Measurements from ENCODE around the gene LTF. TPM values are rescaled to one million over a fixed set of nuclear protein-coding genes. Genes with fewer than 3 reads are reported as not detected.

Gene LTF
- total RNA-seq, 1 donor from 2014 or later: not detected

DNA sequence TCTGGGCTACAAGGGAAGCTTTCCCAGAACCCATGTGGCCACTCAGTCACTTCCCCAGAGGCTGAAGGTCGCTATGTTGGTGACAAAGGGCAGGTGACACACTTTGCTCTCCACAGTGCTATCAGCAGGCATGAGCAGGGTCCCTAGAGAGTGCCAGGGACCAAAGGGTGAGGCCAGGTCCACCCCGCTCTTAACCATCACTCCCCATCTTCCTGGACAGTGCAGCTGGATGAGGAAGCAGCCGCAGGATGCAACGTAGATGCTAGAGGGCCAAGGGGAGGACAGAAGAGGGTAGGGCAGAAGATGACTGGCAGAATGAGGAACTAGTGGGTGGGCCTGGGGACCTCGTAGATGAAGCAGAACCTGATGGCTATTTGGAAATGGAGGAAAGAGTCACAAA, 13.6 kb upstream of the LTF start:
- TF ChIP-seq CTCF (IDR thresholded peaks at IDR 0.05; ENCODE audit: insufficient read depth, low read length, poor library complexity, severe bottlenecking): no peak
- H3K36me3 ChIP-seq (ENCODE audit: control insufficient read depth, insufficient read depth, low read length): no peaks in the 10 kb centered on the region
- no peak overlapping the region for H3K4me3 ChIP-seq (ENCODE audit: low read depth, low read length)
- no peak for DNase-seq (ENCODE audit: low read depth)
- no peaks in the 10 kb centered on the region for H3K27me3 ChIP-seq (ENCODE audit: control insufficient read depth, insufficient read depth, low read length)

- no peaks in the 10 kb centered on the region for H3K27me3 ChIP-seq (ENCODE audit: control insufficient read depth, insufficient read depth, low read length)
- H3K36me3 ChIP-seq (ENCODE audit: control insufficient read depth, insufficient read depth, low read length): no peaks in the 10 kb centered on the region
- no peak overlapping the region for H3K4me3 ChIP-seq (ENCODE audit: low read depth, low read length)
- DNase-seq (ENCODE audit: low read depth): no peak
- TF ChIP-seq CTCF (IDR thresholded peaks at IDR 0.05; ENCODE audit: insufficient read depth, low read length, poor library complexity, severe bottlenecking): no peak
Observed at GRCh38 chr3:46477756-46478155, 13.1 kb upstream of the LTF start.

- TF ChIP-seq CTCF (IDR thresholded peaks at IDR 0.05; ENCODE audit: insufficient read depth, low read length, poor library complexity, severe bottlenecking): no peak
- Histone ChIP-seq H3K36me3 (ENCODE audit: control insufficient read depth, insufficient read depth, low read length) (no peaks in the 10 kb centered on the region), H3K4me3 (ENCODE audit: low read depth, low read length) (no peak overlapping the region), H3K27me3 (ENCODE audit: control insufficient read depth, insufficient read depth, low read length) (peaks cover 2% of the 10 kb centered on the region)
- DNase-seq (ENCODE audit: low read depth): no peak
Observed at GRCh38 chr3:46477145-46477544, 12.4 kb upstream of the LTF start.

DNA sequence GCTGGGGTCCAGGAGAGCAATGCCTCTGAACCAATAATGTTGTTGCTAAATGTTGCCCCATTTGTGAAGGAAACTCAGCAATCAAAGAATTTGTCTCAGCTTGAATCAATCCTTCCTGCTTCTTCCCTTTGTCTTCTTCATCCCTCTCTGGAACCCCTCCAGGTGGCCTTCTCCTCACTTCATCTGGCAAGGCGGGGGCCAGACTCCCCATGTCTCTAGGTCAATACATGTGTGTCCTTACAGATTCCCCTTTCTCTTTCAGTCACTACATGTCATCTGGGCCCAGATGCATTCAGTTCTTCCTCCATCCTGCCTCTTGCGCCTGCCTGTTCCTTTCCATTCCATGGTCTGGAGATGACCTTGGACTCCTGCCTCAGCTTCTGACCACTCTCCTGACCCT, 8.0 kb upstream of the LTF start:
- no peak overlapping the region for H3K4me3 ChIP-seq (ENCODE audit: low read depth, low read length)
- no peaks in the 10 kb centered on the region for H3K36me3 ChIP-seq (ENCODE audit: control insufficient read depth, insufficient read depth, low read length)
- no peak for DNase-seq (ENCODE audit: low read depth)
- TF ChIP-seq CTCF (IDR thresholded peaks at IDR 0.05; ENCODE audit: insufficient read depth, low read length, poor library complexity, severe bottlenecking): no peak
- peaks cover 4% of the 10 kb centered on the region for H3K27me3 ChIP-seq (ENCODE audit: control insufficient read depth, insufficient read depth, low read length)

- DNase-seq (ENCODE audit: low read depth): no peak
- TF ChIP-seq CTCF (IDR thresholded peaks at IDR 0.05; ENCODE audit: insufficient read depth, low read length, poor library complexity, severe bottlenecking): no peak
- no peaks in the 10 kb centered on the region for H3K36me3 ChIP-seq (ENCODE audit: control insufficient read depth, insufficient read depth, low read length)
- peaks cover 4% of the 10 kb centered on the region for H3K27me3 ChIP-seq (ENCODE audit: control insufficient read depth, insufficient read depth, low read length)
- H3K4me3 ChIP-seq (ENCODE audit: low read depth, low read length): no peak overlapping the region
Observed at GRCh38 chr3:46471371-46471914, 6.7 kb upstream of the LTF start.

GRCh38 chr3:46470831-46471230, 6.1 kb upstream of the LTF start:
- DNase-seq (ENCODE audit: low read depth): no peak
- Histone ChIP-seq H3K27me3 (ENCODE audit: control insufficient read depth, insufficient read depth, low read length) (peaks cover 10% of the 10 kb centered on the region), H3K4me3 (ENCODE audit: low read depth, low read length) (no peak overlapping the region), H3K36me3 (ENCODE audit: control insufficient read depth, insufficient read depth, low read length) (no peaks in the 10 kb centered on the region)
- TF ChIP-seq CTCF (IDR thresholded peaks at IDR 0.05; ENCODE audit: insufficient read depth, low read length, poor library complexity, severe bottlenecking): no peak

All from kidney epithelial cell (primary cell).